NCI-H1048 (cell line): ENCODE data around the gene NYAP2.

Experiments
- DNase-seq: peaks from one replicate; lab custom pipeline; 2025; lab: John Stamatoyannopoulos, UW

The NYAP2 gene

GRCh38 chr2:225399504-225399903 lies at the start of gene NYAP2:
Gene NYAP2, plus strand, starts transcription at chr2:225399710. Its CDS starts 9,171 bp downstream, at chr2:225408881.
- DNase-seq, result no peak

GRCh38 chr2:225353579-225354085 lies 45.9 kb upstream of the NYAP2 start:
- no peak for DNase-seq

GRCh38 chr2:225354281-225354774 lies 45.2 kb upstream of the NYAP2 start:
- no peak for DNase-seq

- no peak for DNase-seq
These were observed 43.7 kb upstream of the NYAP2 start for GRCh38 chr2:225355788-225356187.

- DNase-seq, result no peak
These were observed 32.8 kb upstream of the NYAP2 start for GRCh38 chr2:225366731-225367130.

GRCh38 chr2:225367482-225367881 lies 32.0 kb upstream of the NYAP2 start:
- no peak for DNase-seq

GRCh38 chr2:225378984-225379383 lies 20.5 kb upstream of the NYAP2 start:
- DNase-seq, result no peak

GRCh38 chr2:225379856-225380255 lies 19.7 kb upstream of the NYAP2 start:
- no peak for DNase-seq

GRCh38 chr2:225381609-225382008 lies 17.9 kb upstream of the NYAP2 start:
- no peak for DNase-seq

- no peak for DNase-seq
These were observed 1.1 kb upstream of the NYAP2 start for GRCh38 chr2:225398372-225398771.

GRCh38 chr2:225400060-225400511 lies 576 bp downstream of the NYAP2 start:
- no peak for DNase-seq

GRCh38 chr2:225400546-225401400 lies 1.3 kb downstream of the NYAP2 start:
- DNase-seq, result no peak

GRCh38 chr2:225402210-225402776 lies 2.8 kb downstream of the NYAP2 start:
- no peak for DNase-seq

GRCh38 chr2:225411452-225411851 lies 11.9 kb downstream of the NYAP2 start:
- DNase-seq, result no peak

GRCh38 chr2:225413786-225414185 lies 14.3 kb downstream of the NYAP2 start:
- no peak for DNase-seq

- DNase-seq, result no peak
These were observed 15.4 kb downstream of the NYAP2 start for GRCh38 chr2:225414902-225415301.

GRCh38 chr2:225415341-225415740 lies 15.8 kb downstream of the NYAP2 start:
- DNase-seq, result no peak

- no peak for DNase-seq
These were observed 16.3 kb downstream of the NYAP2 start for GRCh38 chr2:225415792-225416191.

- no peak for DNase-seq
These were observed 17.3 kb downstream of the NYAP2 start for GRCh38 chr2:225416616-225417367.

- DNase-seq, result no peak
These were observed 19.5 kb downstream of the NYAP2 start for GRCh38 chr2:225419033-225419432.

- DNase-seq, result no peak
These were observed 22.6 kb downstream of the NYAP2 start for GRCh38 chr2:225422145-225422544.

GRCh38 chr2:225425284-225425683 lies 25.8 kb downstream of the NYAP2 start:
- DNase-seq, result no peak
